Measurements from ENCODE around the gene GALNT17.

Gene GALNT17

GRCh38 chr7:71509381-71509780, 377.4 kb downstream of the GALNT17 start:
- DNase-seq, result no peak

DNA sequence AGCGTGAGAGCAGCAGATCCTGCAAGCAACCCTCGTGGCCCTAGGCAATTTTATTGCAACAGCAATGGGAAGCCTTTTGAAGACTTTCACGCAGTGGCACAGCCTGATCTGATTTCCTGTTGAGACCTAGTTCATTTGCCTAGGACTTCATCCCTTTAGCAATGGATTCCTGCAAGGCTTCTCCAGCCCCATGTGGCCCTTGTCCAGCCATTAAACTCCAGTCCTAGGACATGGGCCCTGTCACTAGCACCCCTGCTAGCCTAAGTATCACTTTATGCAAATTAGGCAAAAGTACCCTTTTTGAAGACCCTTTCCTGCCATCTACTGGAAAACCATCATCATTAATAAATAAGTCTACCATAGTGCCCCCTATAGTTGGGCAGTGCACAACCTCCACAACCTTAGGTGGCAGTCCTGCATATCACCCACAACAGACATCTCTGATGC, 379.4 kb downstream of the GALNT17 start:
- DNase-seq, result no peak

GRCh38 chr7:71517940-71518699, 386.2 kb downstream of the GALNT17 start:
- no peak for DNase-seq

GRCh38 chr7:71518880-71519279, 386.9 kb downstream of the GALNT17 start:
- DNase-seq, result no peak

DNA sequence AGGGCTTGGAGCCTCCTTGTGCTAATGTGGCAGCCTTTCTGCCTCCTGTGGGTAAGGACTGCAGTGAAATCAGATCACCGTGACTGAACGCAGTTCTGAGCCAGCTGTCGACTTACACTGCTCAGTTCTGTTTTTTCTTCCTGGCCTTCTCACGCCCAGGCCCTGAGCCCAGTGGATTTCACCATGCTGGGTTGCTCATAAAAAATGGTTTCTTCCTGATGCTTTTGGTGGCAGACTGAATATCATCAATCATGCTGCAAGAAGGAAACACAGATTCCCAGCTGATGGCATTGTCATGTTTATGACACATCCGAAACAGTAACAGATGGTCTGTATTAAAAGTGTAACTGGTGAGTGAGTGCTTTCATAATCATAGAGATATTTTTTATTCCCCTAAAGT, 389.6 kb downstream of the GALNT17 start:
- no peak for DNase-seq

DNA sequence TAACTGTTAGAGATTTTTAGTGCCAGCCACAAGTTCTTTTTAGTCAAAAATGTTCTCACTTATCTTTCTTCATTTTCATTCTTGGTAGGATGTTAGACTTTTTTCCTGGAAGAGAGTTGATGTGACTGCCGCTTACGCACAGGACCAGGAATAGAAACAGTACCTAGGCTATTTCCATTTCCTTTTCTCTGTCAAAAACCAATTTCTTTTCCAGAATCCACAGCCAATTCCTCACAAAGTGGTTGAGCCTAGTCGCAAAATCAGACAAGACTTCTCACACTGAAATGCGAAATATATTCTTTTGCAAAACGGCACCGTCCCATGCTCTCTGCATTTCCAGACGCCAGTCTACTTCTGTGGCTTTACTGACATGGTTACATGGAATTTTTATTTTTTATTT, 394.2 kb downstream of the GALNT17 start:
- no peak for DNase-seq

DNA sequence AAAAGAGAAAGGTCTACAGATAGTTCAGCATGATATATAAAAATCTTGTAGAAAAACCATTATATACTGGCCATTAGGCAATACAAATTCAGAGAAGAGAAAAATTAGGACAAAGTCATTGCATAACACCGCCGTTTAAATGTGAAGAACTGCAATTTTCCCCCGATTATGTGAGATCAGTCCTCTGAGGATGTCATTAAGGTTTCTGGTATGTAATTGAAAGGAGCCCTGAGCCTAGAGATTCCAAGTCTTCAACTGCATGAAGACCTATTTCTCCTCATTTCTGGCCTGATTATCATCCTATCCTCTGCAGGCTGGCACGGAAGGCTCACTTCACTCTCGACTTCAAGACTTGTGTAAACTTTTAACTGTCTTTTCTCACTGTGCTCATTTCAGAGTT, 395.3 kb downstream of the GALNT17 start:
- no peak for DNase-seq

DNA sequence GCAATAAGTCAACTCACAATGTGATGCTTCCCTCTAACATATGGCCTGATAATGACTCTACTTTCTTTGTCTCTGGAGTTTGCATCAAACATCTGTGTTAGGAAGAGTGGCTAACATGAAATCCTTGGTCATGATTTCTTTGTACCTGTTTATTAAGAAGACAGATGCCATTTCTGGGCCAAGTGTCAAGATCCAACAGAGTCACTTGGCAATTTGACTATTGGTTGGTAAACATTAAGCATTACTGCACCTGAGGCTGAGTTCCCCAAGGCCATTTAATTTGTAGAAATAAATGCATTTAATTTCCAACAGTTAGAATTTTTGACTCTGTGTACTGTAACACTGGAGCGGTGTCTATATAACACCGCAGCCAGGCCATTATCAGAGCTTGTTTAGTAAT, 403.7 kb downstream of the GALNT17 start:
- no peak for DNase-seq

DNA sequence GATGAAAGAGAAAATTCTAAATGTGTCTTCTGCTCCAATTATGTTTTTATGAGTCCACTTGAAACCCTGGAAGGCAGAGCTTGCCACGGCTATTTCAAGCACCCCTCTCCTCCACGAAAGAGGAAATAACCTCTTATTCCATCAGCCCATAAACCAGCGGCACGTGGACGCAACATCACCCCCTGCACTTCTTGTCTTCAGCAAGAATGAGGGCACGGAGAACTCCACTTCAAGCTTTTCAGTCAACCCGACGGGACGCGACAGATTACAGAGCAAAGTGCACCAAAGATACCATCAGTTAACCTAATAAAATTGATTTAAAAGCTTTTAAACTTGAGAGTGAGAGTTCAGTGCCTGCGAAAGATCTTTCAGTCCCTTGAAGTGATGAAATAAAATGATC, 406.3 kb downstream of the GALNT17 start:
- DNase-seq, result peak in 1 of 3 experiments; percentile 42

- DNase-seq, result no peak
Measured at GRCh38 chr7:71539615-71540014, 407.7 kb downstream of the GALNT17 start.

DNA sequence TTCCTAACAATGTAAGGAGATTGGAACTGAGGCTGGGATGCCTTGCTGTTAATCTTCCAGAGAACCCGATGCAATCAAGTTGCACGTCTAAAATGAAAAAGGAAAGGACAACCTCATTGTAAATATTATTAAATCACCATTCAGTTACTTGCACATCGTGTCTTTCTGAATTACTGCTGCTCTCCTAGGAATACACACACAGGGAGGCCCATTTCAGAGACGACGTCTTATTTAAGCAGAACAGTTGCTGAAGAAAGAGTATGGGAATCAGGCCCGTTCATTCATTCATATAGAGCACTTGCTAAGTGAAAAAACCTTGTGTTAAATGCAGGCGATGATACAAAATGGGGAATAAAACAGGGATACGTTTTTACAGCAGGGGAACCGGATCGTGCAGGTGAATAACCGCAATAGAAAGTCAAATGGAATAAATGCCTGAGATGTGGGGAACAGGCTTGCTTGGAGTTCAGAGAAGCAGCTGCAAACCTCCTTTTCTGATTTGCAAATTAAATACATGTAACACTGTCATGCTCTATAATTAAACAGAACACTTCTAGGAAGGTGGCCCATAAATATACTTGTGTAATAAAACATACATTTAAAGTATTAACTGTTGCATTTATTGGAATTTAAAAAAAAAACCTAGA, 409.9 kb downstream of the GALNT17 start:
- no peak for DNase-seq

- no peak for DNase-seq
Measured at GRCh38 chr7:71543396-71543795, 411.5 kb downstream of the GALNT17 start.

DNA sequence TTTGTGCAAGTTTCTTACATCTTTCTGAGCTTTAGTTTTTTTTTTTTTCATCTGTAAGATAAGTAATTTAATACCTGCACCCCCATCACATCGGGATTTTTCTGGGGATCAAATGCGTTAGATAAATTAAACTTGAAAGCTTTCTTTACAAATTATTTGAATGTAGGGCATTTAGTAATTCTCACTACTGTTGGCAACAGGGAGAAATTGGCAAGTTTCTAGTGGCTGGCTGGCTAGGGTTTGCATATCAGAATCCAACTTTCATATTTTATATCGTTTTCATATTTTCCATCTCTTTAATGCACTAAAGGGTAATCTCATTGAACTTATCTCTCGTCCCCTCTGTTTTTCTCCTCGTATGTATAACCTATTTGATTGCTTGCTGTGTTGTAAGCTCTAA, 412.9 kb downstream of the GALNT17 start:
- no peak for DNase-seq

- no peak for DNase-seq
Measured at GRCh38 chr7:71547426-71547825, 415.5 kb downstream of the GALNT17 start.

- DNase-seq, result no peak
Measured at GRCh38 chr7:71548746-71549145, 416.8 kb downstream of the GALNT17 start.

DNA sequence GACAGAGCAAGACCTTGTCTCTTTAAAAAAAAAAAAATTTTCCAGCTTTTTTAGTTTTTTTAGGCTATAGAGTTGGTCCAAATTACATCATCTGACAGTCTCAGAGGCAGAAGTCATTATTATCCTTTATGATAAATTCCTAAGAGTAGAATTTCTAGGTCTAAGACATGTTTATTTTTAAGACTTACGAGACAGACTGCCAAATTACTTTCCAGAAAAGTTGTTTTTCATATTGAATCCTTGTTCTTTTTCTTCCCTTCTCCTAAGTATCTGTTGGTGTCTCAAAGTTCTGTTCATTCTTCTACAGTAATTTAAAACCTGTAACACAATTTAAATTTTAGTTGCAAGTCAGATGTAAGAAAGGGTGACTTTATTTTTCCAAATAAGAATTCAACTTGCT, 421.4 kb downstream of the GALNT17 start:
- no peak for DNase-seq

GRCh38 chr7:71555758-71556157, 423.8 kb downstream of the GALNT17 start:
- no peak for DNase-seq

- no peak for DNase-seq
Measured at GRCh38 chr7:71558806-71559613, 427.1 kb downstream of the GALNT17 start.

DNA sequence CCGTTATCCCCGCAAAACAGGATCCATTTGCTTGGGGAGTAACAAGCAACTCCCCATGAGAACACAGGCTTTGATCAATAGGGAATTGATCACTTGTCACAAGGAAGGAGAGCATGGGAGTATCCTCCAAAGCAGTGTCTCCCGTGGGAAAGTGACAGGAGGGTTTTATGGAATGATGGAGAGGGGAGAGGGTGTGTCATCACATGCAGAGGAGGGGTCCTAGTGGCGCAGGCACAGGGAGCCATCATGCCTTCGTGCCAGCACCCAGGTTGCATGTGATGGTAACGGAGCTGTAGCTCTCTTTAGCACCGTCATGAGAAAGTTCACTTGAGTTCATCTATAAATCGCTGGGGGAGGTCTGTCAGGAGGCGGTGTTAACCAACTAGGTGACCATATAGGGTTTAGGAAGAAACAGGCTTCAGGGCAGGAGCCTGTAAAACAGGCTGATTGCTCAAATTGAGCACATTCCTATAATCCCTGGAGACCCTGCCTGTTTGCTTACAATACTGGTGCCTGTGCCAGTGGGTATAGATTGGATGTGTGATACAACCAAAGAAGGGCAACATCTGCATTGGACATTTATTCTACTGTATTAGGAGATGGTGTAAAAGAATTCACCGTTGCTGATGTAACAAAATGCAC, 428.5 kb downstream of the GALNT17 start:
- DNase-seq, result no peak

DNA sequence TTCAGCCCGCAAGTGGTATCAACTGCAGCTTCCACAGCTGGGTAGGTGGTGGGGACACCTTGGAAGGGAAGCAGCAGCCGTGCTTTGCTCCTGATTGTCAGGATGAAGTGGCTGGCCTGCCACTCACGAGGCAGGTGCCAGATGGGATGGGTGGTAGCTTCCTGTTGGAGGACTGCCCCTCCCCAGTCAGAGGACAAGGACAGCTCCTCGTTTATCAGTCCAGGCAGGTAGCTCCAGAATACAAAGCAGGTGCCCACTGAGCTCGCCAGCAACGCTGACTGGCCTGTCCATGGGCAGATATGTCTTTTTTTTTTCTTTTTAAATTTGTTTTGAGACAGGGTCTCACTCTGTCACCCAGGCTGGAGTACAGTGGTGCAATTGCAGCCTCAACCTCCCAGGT, 431.3 kb downstream of the GALNT17 start:
- no peak for DNase-seq

DNA sequence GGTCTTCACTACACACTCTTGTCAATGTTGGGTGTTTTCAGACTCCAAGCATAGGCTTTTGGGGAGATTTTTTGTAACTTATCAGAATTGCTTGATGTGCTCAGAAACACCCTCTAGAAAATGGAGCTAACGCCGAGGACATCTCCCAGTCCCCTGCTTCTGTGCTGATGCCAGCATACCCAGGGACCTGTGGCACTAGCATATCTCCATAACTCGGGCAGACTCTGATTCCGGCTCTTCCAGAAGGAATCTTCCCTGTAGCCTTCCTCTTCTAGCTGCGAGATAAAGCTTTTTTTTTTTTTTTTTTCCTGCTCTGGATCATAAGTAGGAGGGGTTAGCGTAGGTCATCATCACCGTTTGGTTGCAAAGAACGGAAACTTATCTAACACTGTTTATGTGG, 434.4 kb downstream of the GALNT17 start:
- no peak for DNase-seq

- no peak for DNase-seq
Measured at GRCh38 chr7:71566991-71567390, 435.0 kb downstream of the GALNT17 start.

DNA sequence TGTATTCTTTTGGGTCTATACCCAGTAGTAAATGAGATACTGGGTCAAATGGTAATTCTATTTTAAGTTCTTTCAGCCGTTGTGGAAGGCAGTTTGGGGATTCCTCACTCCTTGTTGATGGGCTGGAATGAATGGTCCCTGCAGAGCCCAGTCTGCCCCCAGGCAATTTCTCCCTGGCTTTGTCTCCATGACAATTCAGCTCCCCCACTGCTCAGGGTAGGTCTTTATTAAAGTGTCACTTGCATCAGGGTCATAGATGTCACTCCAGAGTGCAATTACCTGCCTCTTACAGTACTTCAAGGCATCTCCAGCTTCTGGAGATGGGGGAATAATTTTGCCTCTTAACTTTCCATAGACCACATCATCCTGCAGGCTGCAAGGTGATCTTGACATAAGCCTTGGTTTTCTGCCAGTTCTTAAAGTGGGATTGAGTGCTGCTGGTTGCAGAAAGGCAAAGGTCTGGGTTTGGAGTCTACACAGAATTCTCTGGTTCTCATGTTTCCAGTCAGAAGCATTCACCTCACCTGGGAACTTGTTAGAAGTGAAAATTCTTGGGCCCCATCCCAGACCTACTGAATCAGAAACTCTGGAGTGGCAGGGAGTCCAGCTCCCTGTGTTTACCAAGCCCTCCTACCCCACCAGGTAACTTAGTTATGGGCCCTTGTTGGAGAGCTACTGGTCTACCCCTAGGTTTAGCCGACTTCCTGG, 442.4 kb downstream of the GALNT17 start:
- peak in 2 of 3 experiments; percentile 3 to 79 for DNase-seq

Data from NCI-H1417 (cell line).